D721Med (cell line): ENCODE data around the gene CERS6.

Experiments used
- DNase-seq: peaks from one replicate; pipeline ENCODE4 v3.0.0; 2011; ENCODE audit warnings: low spot score; ENCODE audit not compliant: insufficient read length
- FAIRE-seq: peaks from 2 replicates; lab custom pipeline; 2011; peaks lifted over from hg19 to GRCh38; lab: Jason Lieb, UNC
- CTCF ChIP-seq: IDR thresholded peaks from 2 replicates; pipeline ENCODE4 v1.5.1; 2012; ENCODE audit warnings: mild to moderate bottlenecking, control low read depth; ENCODE audit not compliant: insufficient read depth; ENCODE audit errors: missing control alignments

The CERS6 gene

GRCh38 chr2:168552450-168552856, 96.4 kb downstream of the CERS6 start:
- no peak for DNase-seq
- no peak for TF ChIP-seq CTCF

GRCh38 chr2:168555283-168555682, 99.2 kb downstream of the CERS6 start:
- TF ChIP-seq CTCF: no peak

More at GRCh38 chr2:168552450-168552856, 96.4 kb downstream of the CERS6 start:
- no peak for FAIRE-seq

GRCh38 chr2:168559187-168559586, 103.1 kb downstream of the CERS6 start:
- no peak for FAIRE-seq

More at GRCh38 chr2:168555283-168555682, 99.2 kb downstream of the CERS6 start:
- DNase-seq: no peak
- FAIRE-seq: no peak

GRCh38 chr2:168560817-168561499, 104.9 kb downstream of the CERS6 start:
- no peak for TF ChIP-seq CTCF
- no peak for FAIRE-seq
- DNase-seq: no peak

More at GRCh38 chr2:168559187-168559586, 103.1 kb downstream of the CERS6 start:
- DNase-seq: no peak
- no peak for TF ChIP-seq CTCF

GRCh38 chr2:168561991-168562390, 105.9 kb downstream of the CERS6 start:
- FAIRE-seq: no peak
- no peak for TF ChIP-seq CTCF
- DNase-seq: no peak

GRCh38 chr2:168562971-168563370, 106.9 kb downstream of the CERS6 start:
- FAIRE-seq: no peak
- DNase-seq: no peak
- no peak for TF ChIP-seq CTCF

GRCh38 chr2:168564641-168565040, 108.6 kb downstream of the CERS6 start:
- no peak for FAIRE-seq
- no peak for TF ChIP-seq CTCF
- no peak for DNase-seq
